Liver (tissue), 3 donors: ENCODE data around the gene ZNF813.

Source experiments
- RAD21 ChIP-seq, 2 donors: IDR thresholded peaks; 2 replicates each; pipeline ENCODE4 v1.6.1; 2016; ENCODE audit warnings: antibody characterized with exemption in 2 of 2, mild to moderate bottlenecking in 2 of 2
- YY1 ChIP-seq: IDR thresholded peaks from 2 replicates; pipeline ENCODE4 v1.6.1; 2016; ENCODE audit warnings: antibody characterized with exemption, mild to moderate bottlenecking
- TF ChIP-seq, protein P1 (sequence below): fragments of 150-350 bp; IDR thresholded peaks from 2 replicates; pipeline ENCODE4 v1.5.1; 2017; ENCODE audit warnings: improper control_type of control experiment, low read depth, low read length; ENCODE audit not compliant: missing input control
- donor health status: healthy.
- donor health status: healthy.

DNA sequence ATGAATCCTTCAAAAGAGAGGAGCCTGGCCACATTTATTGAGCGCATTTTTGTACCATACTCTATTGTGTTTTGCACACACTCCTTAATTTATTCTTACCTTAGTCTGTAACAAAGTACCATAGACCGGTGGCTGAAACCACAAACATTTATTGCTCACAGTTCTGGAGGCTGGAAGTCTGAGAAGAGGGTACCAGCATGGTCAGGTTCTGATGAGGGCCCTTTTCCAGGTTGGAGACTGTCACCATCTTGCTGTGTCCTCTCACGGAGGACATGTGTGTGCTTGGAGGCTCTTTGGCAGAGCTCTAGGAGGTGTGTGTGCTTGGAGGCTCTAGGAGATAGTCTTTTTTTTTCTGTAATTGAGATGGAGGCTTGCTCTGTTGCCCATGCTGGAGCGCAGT, 72.6 kb downstream of the ZNF813 start:
- TF ChIP-seq YY1 (no peak), RAD21 (IDR thresholded peaks at IDR 0.05) (no peak)
- TF ChIP-seq, protein P1, sequence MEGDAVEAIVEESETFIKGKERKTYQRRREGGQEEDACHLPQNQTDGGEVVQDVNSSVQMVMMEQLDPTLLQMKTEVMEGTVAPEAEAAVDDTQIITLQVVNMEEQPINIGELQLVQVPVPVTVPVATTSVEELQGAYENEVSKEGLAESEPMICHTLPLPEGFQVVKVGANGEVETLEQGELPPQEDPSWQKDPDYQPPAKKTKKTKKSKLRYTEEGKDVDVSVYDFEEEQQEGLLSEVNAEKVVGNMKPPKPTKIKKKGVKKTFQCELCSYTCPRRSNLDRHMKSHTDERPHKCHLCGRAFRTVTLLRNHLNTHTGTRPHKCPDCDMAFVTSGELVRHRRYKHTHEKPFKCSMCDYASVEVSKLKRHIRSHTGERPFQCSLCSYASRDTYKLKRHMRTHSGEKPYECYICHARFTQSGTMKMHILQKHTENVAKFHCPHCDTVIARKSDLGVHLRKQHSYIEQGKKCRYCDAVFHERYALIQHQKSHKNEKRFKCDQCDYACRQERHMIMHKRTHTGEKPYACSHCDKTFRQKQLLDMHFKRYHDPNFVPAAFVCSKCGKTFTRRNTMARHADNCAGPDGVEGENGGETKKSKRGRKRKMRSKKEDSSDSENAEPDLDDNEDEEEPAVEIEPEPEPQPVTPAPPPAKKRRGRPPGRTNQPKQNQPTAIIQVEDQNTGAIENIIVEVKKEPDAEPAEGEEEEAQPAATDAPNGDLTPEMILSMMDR = no peak
